DND-41 (cell line): Measurements from ENCODE around the gene ARHGAP21.

Experiments used
- EZH2 ChIP-seq: IDR thresholded peaks from 3 replicates; pipeline ENCODE4 v1.6.1; 2012; ENCODE audit warnings: borderline replicate concordance, low read depth, mild to moderate bottlenecking, moderate library complexity, low read length, inconsistent platforms; ENCODE audit not compliant: severe bottlenecking
- TF ChIP-seq, protein P1 (sequence below): IDR thresholded peaks from 2 replicates; pipeline ENCODE4 v1.5.1; 2012; ENCODE audit warnings: borderline replicate concordance, low read length, moderate library complexity, mild to moderate bottlenecking; ENCODE audit not compliant: poor library complexity, severe bottlenecking; ENCODE audit errors: extremely low read depth

DNA sequence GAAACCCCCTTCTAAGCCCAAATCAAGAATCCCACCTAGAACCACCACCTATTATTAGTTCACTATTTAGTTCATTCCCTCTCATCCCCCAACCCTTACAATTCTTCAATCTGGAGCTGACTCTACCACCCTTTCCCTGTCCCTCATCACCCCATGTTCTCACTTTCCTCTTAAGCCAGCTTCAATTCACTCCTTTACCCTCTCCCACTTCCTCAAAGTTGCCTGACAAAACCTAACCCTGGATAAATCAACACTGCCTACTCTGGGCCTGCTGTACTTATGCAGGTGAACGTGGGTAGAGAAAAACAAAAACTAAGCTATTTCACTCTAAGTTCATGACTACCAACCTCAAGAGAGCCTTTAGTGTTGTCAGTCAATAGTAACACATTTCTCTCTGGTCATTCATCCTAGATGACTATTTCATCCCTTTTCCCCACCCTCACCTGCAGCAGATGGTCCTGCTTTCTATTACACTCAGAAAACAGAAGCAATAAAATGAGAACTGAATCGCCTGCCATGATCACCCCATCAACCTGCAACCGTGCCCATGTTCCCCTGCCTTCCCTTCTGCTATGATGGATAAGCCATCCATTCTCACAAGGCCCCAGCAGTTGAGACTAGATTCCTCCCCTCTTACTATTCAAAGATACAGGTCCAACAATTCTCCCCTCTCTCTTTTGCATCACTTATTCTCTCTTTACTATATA is 52.6 kb downstream of the ARHGAP21 start:
- TF ChIP-seq, protein P1, sequence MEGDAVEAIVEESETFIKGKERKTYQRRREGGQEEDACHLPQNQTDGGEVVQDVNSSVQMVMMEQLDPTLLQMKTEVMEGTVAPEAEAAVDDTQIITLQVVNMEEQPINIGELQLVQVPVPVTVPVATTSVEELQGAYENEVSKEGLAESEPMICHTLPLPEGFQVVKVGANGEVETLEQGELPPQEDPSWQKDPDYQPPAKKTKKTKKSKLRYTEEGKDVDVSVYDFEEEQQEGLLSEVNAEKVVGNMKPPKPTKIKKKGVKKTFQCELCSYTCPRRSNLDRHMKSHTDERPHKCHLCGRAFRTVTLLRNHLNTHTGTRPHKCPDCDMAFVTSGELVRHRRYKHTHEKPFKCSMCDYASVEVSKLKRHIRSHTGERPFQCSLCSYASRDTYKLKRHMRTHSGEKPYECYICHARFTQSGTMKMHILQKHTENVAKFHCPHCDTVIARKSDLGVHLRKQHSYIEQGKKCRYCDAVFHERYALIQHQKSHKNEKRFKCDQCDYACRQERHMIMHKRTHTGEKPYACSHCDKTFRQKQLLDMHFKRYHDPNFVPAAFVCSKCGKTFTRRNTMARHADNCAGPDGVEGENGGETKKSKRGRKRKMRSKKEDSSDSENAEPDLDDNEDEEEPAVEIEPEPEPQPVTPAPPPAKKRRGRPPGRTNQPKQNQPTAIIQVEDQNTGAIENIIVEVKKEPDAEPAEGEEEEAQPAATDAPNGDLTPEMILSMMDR = no peak
- no peak for TF ChIP-seq EZH2
